Endodermal cell (in vitro differentiated cells): ENCODE data around the gene TNFSF10. TPM values are rescaled to one million over a fixed set of nuclear protein-coding genes. Genes with fewer than 3 reads are reported as not detected.

Experiments
- DNase-seq: peaks from one replicate; pipeline ENCODE4 v3.0.0-alpha.2; 2017
- H3K27ac ChIP-seq: 2 replicates; pipeline ENCODE4 v1.5.1; 2013; ENCODE audit warnings: mild to moderate bottlenecking, low read depth, low read length, moderate library complexity
- H3K27me3 ChIP-seq: 2 replicates; pipeline ENCODE4 v1.6.1; 2013; ENCODE audit warnings: mild to moderate bottlenecking, low read length, moderate library complexity; ENCODE audit not compliant: insufficient read depth, control insufficient read depth, poor library complexity, severe bottlenecking
- H3K36me3 ChIP-seq: 2 replicates; pipeline ENCODE4 v1.7.0; 2013; ENCODE audit warnings: mild to moderate bottlenecking, low read length, moderate library complexity; ENCODE audit not compliant: control insufficient read depth, insufficient read depth
- H3K4me1 ChIP-seq: one replicate; pipeline ENCODE4 v1.7.0; 2013; ENCODE audit warnings: low read length; ENCODE audit not compliant: control insufficient read depth, insufficient read depth
- H3K4me3 ChIP-seq: 2 replicates; pipeline ENCODE4 v1.5.1; 2013; ENCODE audit warnings: mild to moderate bottlenecking, low read length, moderate library complexity
- H3K9ac ChIP-seq: 2 replicates; pipeline ENCODE4 v1.6.1; 2013; ENCODE audit warnings: mild to moderate bottlenecking, low read length, moderate library complexity; ENCODE audit not compliant: poor library complexity, severe bottlenecking; ENCODE audit errors: extremely low read depth
- H3K9me3 ChIP-seq: 2 replicates; pipeline ENCODE4 v1.6.1; 2013; ENCODE audit warnings: mild to moderate bottlenecking, low read length, moderate library complexity; ENCODE audit not compliant: control insufficient read depth
- H3K27ac Mint-ChIP-seq: 2 replicates; pipeline ENCODE4 v1.8.0; 2020; ENCODE audit warnings: mixed read lengths
- H3K27me3 Mint-ChIP-seq: 2 replicates; pipeline ENCODE4 v1.8.0; 2021; ENCODE audit warnings: mild to moderate bottlenecking, mixed read lengths; ENCODE audit not compliant: insufficient read depth
- H3K36me3 Mint-ChIP-seq: 2 replicates; pipeline ENCODE4 v1.8.0; 2020; ENCODE audit warnings: low read depth, mixed read lengths
- H3K4me1 Mint-ChIP-seq: 2 replicates; pipeline ENCODE4 v1.8.0; 2020; ENCODE audit warnings: mixed read lengths
- H3K4me3 Mint-ChIP-seq: 2 replicates; pipeline ENCODE4 v1.8.0; 2020; ENCODE audit warnings: mild to moderate bottlenecking, moderate library complexity, mixed read lengths
- H3K9me3 Mint-ChIP-seq: 2 replicates; pipeline ENCODE4 v1.8.0; 2020; ENCODE audit warnings: mild to moderate bottlenecking, mixed read lengths
- WGBS, 2 experiments: methylation state at CpG; one replicate each; pipeline versions ENCODE4 v1.1.5 to v1.1.7; 2013; ENCODE audit warnings: missing lambda C conversion rate in 2 of 2, mixed read lengths in 1 of 2; ENCODE audit not compliant: insufficient coverage in 1 of 2, insufficient read length in 1 of 2; 5-methylcytosine and 5-hydroxymethylcytosine counted together
- total RNA-seq, 2 donors: library from RNA; stranded (reverse); fragmentation: NEBNext Ultra II Directional in 1 of 2; extraction: Animal tissue kit (Norgen Biotek cat#: 25700) in 1 of 2; gene quantifications; 2 replicates in 1 of 2; 3 replicates in 1 of 2; pipeline ENCODE4 v1.2.1, GENCODE V29; 2021
- TF ChIP-seq, protein P1 (sequence below): fragments of 200-600 bp; sonication (generic); conservative IDR thresholded peaks from 2 replicates; pipeline ENCODE4 v1.5.0; 2021; ENCODE audit warnings: antibody characterized with exemption, mild to moderate bottlenecking

The TNFSF10 gene
- total RNA-seq, 2 donors from 2014 or later = 0.51 TPM; not detected in 1

DNA sequence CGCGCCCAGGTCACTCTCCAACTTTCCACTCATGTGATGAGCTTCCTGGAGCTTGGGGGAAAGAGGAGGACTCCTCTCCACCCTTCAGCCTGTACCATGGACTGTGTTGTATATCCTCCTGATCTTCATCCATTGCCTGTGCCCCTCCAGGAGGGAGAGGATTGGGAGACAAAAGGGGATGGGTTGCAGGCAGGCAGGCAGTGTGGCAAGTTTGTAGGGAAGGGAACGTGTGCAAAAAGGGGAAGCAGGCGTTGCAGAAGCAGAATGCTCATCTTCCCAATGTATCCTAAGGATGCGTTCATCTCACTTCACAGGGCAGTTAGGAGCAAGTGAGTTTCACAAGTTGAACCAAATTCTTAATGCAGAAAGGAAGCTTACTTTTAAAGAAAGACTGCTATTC lies 46.9 kb downstream of the TNFSF10 start:
- 94% methylated on average over 5 of the region's 5 CpGs for whole genome bisulfite sequencing, 2 experiments
- peaks cover 11% of the 10 kb centered on the region for H3K9me3 ChIP-seq
- no peaks in the 10 kb centered on the region for H3K27me3 ChIP-seq
- Mint-ChIP-seq H3K27ac (no peak overlapping the region), H3K4me3 (peak overlapping the region; percentile 54), H3K9me3 (peaks cover 9% of the 10 kb centered on the region), H3K27me3 (peaks cover 4% of the 10 kb centered on the region), H3K4me1 (peaks cover 5% of the 10 kb centered on the region), H3K36me3 (no peaks in the 10 kb centered on the region)
- H3K36me3 ChIP-seq = no peaks in the 10 kb centered on the region
- H3K4me3 ChIP-seq = no peak overlapping the region
- H3K9ac ChIP-seq = no peak overlapping the region
- H3K27ac ChIP-seq = no peak overlapping the region
- H3K4me1 ChIP-seq = no peaks in the 10 kb centered on the region
- peak; percentile 50 for DNase-seq
- TF ChIP-seq, protein P1, sequence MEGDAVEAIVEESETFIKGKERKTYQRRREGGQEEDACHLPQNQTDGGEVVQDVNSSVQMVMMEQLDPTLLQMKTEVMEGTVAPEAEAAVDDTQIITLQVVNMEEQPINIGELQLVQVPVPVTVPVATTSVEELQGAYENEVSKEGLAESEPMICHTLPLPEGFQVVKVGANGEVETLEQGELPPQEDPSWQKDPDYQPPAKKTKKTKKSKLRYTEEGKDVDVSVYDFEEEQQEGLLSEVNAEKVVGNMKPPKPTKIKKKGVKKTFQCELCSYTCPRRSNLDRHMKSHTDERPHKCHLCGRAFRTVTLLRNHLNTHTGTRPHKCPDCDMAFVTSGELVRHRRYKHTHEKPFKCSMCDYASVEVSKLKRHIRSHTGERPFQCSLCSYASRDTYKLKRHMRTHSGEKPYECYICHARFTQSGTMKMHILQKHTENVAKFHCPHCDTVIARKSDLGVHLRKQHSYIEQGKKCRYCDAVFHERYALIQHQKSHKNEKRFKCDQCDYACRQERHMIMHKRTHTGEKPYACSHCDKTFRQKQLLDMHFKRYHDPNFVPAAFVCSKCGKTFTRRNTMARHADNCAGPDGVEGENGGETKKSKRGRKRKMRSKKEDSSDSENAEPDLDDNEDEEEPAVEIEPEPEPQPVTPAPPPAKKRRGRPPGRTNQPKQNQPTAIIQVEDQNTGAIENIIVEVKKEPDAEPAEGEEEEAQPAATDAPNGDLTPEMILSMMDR = no peak

DNA sequence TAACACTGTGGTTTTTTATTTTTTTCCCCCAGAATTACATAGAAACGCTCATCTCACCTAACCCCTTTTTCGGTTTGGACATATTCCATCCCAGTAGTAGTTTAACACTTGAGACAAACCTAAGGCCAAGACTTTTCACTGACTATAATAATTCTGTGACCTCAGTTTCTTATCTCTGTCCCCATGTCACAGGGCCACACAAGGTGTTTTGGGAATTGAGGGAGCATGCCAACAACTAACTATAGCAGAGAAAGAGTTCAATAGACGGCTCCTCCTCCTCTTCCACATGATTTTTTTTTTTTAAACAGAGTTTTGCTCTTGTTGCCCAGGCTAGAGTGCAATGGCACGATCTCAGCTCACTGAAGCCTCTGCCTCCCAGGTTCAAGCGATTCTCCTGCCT lies 47.5 kb downstream of the TNFSF10 start:
- no peak overlapping the region for H3K27ac ChIP-seq
- H3K9me3 Mint-ChIP-seq = peaks cover 12% of the 10 kb centered on the region
- H3K27ac Mint-ChIP-seq = no peak overlapping the region
- H3K36me3 ChIP-seq = no peaks in the 10 kb centered on the region
- H3K4me3 ChIP-seq = no peak overlapping the region
- DNase-seq = no peak
- H3K4me3 Mint-ChIP-seq = no peak overlapping the region
- H3K4me1 ChIP-seq = no peaks in the 10 kb centered on the region
- WGBS, 2 experiments = 95 to 97% methylated on average over 5 of the region's 5 CpGs
- no peaks in the 10 kb centered on the region for H3K36me3 Mint-ChIP-seq
- H3K4me1 Mint-ChIP-seq = peaks cover 5% of the 10 kb centered on the region
- TF ChIP-seq, protein P1 = no peak
- no peak overlapping the region for H3K9ac ChIP-seq
- H3K27me3 Mint-ChIP-seq = peaks cover 4% of the 10 kb centered on the region
- peaks cover 11% of the 10 kb centered on the region for H3K9me3 ChIP-seq
- H3K27me3 ChIP-seq = no peaks in the 10 kb centered on the region

DNA sequence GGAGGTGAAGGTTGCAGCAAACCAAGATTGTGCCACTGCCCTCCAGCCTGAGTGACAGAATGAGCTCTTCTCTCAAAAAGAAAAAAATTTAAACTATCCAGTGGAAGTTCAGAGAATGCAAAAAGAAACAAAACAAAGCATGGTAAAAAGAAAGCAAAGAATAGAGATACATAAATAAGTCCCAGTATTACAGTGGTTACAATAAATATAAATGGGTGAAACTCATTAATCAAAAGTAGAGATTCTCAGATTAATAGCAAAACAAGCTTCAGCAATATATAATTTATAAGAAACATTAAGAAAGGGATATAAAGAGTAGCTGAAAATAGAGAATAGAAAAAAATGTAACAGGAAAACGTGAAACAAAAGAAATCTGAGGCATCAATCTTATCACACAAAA lies 51.3 kb downstream of the TNFSF10 start:
- Histone ChIP-seq H3K4me3 (no peak overlapping the region), H3K9me3 (peaks cover 11% of the 10 kb centered on the region), H3K4me1 (peaks cover 4% of the 10 kb centered on the region), H3K27ac (no peak overlapping the region), H3K9ac (no peak overlapping the region), H3K36me3 (no peaks in the 10 kb centered on the region), H3K27me3 (no peaks in the 10 kb centered on the region)
- H3K4me1 Mint-ChIP-seq = peaks cover 8% of the 10 kb centered on the region
- H3K27me3 Mint-ChIP-seq = peaks cover 4% of the 10 kb centered on the region
- H3K9me3 Mint-ChIP-seq = peaks cover 12% of the 10 kb centered on the region
- TF ChIP-seq, protein P1 = no peak
- whole genome bisulfite sequencing, 2 experiments = no CpG with 5 or more reads among the region's 1 CpG
- H3K36me3 Mint-ChIP-seq = no peaks in the 10 kb centered on the region
- no peak overlapping the region for H3K4me3 Mint-ChIP-seq
- no peak for DNase-seq
- no peak overlapping the region for H3K27ac Mint-ChIP-seq
